ENCODE data around the gene ZGPAT. TPM values are rescaled to one million over a fixed set of nuclear protein-coding genes. Genes with fewer than 3 reads are reported as not detected.

The ZGPAT gene
- total and polyA plus RNA-seq, 12 donors: 11.8 to 44.7 (median 16.1) TPM

DNA sequence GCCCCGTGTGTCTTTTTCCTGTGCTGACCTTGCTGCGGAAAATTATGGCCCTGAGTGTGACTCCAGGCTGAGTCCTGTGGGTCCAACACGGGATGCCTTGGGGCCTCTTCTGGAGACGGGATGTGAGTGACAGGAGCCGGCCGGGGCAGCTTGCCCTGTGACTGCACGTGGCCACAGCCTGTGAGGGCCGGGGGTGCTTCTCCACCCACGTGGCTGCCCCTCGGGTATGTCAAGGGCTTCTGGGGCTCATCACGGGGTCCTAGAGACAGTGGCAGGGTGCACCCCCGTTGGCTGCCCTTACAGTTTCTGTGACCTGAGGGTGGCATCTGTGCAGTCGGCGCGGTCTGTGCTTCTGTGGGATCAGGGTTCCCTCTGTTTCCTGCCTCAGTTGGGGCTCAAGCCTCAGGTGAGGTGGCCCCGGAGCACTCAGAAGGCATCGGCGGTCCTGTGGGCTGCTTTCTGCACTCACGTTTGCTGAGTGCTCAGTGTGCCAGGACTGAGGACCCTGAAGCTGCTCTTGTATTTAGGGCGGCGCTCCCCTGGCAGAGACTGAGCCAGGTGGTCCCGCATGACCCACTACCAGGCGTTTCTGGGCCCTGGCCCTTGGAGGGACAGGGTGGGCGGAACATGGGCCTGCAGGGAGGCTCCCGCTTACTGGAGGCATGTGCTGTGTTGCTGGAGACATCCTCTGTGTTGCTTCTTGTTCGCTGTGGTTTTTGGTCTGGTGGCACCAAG lies 44.3 kb upstream of the ZGPAT start:
- WGBS, 2 donors: 92 to 93% methylated on average over 23 to 26 of the region's 26 CpGs
- peaks cover 0 to 79% (median 21%) of the 10 kb centered on the region in 9 donors for H3K36me3 ChIP-seq
- no peak overlapping the region for H3K27ac ChIP-seq
- no peaks in the 10 kb centered on the region for H3K9me3 ChIP-seq
- ATAC-seq (no peak), DNase-seq (no peak)
- H3K27me3 ChIP-seq: no peaks in the 10 kb centered on the region
- no peak overlapping the region for H3K4me3 ChIP-seq
- intact Hi-C loops (cut with DNase I): no loop called here
- H3K4me1 ChIP-seq: peaks cover 5 to 14% (median 12%) of the 10 kb centered on the region in 9 donors
- no peak for TF ChIP-seq CTCF (IDR thresholded peaks at IDR 0.05)

GRCh38 chr20:63664143-63664851 lies 43.5 kb upstream of the ZGPAT start:
- no peaks in the 10 kb centered on the region for H3K9me3 ChIP-seq
- H3K36me3 ChIP-seq: peaks cover 0 to 87% (median 22%) of the 10 kb centered on the region in 9 donors
- TF ChIP-seq CTCF (IDR thresholded peaks at IDR 0.05): no peak

DNA sequence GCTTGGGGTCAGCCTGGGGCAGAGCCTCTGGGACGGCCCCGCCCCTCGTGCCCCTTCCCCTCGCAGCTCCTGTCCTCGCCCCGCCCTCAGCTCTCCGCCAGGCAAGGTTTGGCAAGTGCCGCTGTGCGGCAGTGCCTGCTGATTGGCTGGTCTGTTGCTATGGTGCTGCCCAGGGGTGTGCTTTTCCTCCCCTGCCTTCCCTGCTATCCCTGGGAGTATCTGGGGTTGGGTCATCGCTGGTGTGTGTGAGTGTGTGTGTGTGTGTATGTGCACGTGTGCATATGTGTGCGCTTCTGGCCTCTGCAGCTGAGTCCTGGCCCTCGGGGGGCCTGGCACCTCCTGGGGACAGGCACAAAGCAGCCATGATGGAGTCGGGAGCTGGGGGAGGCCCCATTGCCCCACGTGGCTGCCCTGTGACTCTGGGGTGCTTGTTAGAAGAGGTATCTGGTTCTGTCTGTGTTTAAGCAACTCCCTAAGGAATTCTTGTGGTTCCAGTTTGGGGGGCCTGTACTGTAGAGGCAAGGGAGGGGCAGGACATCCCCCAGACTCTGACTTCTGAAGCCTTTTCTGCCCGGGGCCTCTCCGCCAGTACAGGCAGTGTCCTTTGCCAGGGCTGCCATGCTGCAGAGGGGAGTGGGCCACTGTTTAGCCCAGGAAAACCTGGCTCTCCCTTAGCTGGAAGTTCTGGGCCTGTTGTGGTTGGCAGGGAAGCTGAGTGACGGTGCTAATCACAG lies 42.8 kb upstream of the ZGPAT start:
- intact Hi-C loops (cut with DNase I): no loop called here
- TF ChIP-seq CTCF (IDR thresholded peaks at IDR 0.05): no peak
- WGBS, 2 donors: 67 to 75% methylated on average over 18 of the region's 18 CpGs
- Histone ChIP-seq H3K4me1 (peaks cover 0 to 1% (median 0%) of the 10 kb centered on the region in 9 donors), H3K36me3 (peaks cover 0 to 89% (median 22%) of the 10 kb centered on the region in 9 donors), H3K9me3 (no peaks in the 10 kb centered on the region), H3K27ac (no peak overlapping the region), H3K27me3 (no peaks in the 10 kb centered on the region), H3K4me3 (no peak overlapping the region)
- ATAC-seq (peak in 1 of 8 donors; percentile 23), DNase-seq (no peak)

More at GRCh38 chr20:63664143-63664851, 43.5 kb upstream of the ZGPAT start:
- Histone ChIP-seq H3K4me1 (peaks cover 2 to 9% (median 6%) of the 10 kb centered on the region in 9 donors), H3K27me3 (no peaks in the 10 kb centered on the region), H3K27ac (no peak overlapping the region), H3K4me3 (no peak overlapping the region)
- no peak for DNase-seq
- intact Hi-C loops (cut with DNase I): no loop called here
- ATAC-seq: peak in 1 of 8 donors; percentile 4
- 90 to 92% methylated on average over 20 to 22 of the region's 22 CpGs for WGBS, 2 donors

- Histone ChIP-seq H3K9me3 (no peaks in the 10 kb centered on the region), H3K36me3 (peaks cover 0 to 87% (median 22%) of the 10 kb centered on the region in 9 donors), H3K4me3 (no peak overlapping the region), H3K27me3 (no peaks in the 10 kb centered on the region), H3K27ac (no peak overlapping the region), H3K4me1 (no peaks in the 10 kb centered on the region)
- no peak for TF ChIP-seq CTCF (IDR thresholded peaks at IDR 0.05)
- WGBS, 2 donors: 95 to 96% methylated on average over 14 of the region's 14 CpGs
- intact Hi-C loops (cut with DNase I): no loop called here
- ATAC-seq (no peak), DNase-seq (no peak)
Measured at GRCh38 chr20:63665708-63666107, 42.1 kb upstream of the ZGPAT start.
